ENCODE results near the gene PTPRN2.
"Not testable (repeated sequence)": the region's sequence is repeated elsewhere in the genome, so short reads cannot be mapped to it uniquely, and the experiment has no call there.

PTPRN2 gene

DNA sequence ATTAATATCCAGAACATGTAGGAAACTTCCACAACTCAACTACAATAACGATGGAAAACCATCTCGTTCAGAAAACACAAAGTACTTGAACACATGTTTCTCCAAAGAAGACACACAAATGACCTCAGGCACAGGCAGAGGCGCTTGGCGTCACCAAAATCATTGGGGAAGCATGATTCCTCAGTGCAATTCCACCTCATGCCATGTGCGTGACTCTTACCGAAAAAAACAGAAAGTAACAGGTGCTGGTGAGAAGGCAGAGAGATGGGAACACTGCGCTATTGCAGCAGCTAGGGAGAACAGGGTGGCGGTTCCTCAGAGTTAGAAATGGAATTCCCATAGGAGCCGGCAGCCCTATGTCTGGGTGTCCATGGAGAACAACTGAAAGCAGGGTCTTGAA, 860.9 kb downstream of the PTPRN2 start:
- Histone ChIP-seq H3K9me3 (ENCODE audit: control insufficient read depth in 5 of 5, low read length in 5 of 5) (no peaks in the 10 kb centered on the region), H3K36me3 (ENCODE audit: control insufficient read depth in 5 of 5, insufficient read depth in 5 of 5, low read length in 5 of 5) (no peaks in the 10 kb centered on the region), H3K4me3 (ENCODE audit: low read depth in 1 of 5, low read length in 5 of 5) (no peak overlapping the region), H3K9ac (ENCODE audit: low read length in 5 of 5) (no peak overlapping the region), H3K4me1 (ENCODE audit: control insufficient read depth in 5 of 5, insufficient read depth in 5 of 5, low read length in 5 of 5) (peaks cover 2 to 18% (median 16%) of the 10 kb centered on the region in 5 donors), H3K27ac (ENCODE audit: low read depth, low read length) (no peak overlapping the region), H3K27me3 (ENCODE audit: control insufficient read depth in 5 of 5, insufficient read depth in 4 of 5, low read length in 5 of 5) (peaks cover 9 to 19% (median 13%) of the 10 kb centered on the region in 5 donors)

DNA sequence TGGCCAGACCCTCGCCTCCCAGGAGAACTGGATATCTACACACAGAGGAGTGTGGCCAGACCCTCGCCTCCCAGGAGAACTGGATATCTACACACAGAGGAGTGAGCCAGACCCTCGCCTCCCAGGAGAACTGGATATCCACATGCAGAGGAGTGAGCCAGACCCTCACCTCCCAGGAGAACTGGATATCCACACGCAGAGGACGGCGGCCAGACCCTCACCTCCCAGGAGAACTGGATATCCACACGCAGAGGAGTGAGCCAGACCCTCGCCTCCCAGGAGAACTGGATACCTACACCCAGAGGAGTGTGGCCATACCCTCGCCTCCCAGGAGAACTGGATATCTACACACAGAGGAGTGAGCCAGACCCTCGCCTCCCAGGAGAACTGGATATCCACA, 862.3 kb downstream of the PTPRN2 start:
- H3K27me3 ChIP-seq (ENCODE audit: control insufficient read depth in 5 of 5, insufficient read depth in 4 of 5, low read length in 5 of 5) = peaks cover 9 to 19% (median 14%) of the 10 kb centered on the region in 5 donors
- not testable (repeated sequence) for H3K9ac ChIP-seq (ENCODE audit: low read length in 5 of 5); H3K9me3 ChIP-seq (ENCODE audit: control insufficient read depth in 5 of 5, low read length in 5 of 5); H3K36me3 ChIP-seq (ENCODE audit: control insufficient read depth in 5 of 5, insufficient read depth in 5 of 5, low read length in 5 of 5); H3K4me3 ChIP-seq (ENCODE audit: low read depth in 1 of 5, low read length in 5 of 5); H3K4me1 ChIP-seq (ENCODE audit: control insufficient read depth in 5 of 5, insufficient read depth in 5 of 5, low read length in 5 of 5); H3K27ac ChIP-seq (ENCODE audit: low read depth, low read length)

DNA sequence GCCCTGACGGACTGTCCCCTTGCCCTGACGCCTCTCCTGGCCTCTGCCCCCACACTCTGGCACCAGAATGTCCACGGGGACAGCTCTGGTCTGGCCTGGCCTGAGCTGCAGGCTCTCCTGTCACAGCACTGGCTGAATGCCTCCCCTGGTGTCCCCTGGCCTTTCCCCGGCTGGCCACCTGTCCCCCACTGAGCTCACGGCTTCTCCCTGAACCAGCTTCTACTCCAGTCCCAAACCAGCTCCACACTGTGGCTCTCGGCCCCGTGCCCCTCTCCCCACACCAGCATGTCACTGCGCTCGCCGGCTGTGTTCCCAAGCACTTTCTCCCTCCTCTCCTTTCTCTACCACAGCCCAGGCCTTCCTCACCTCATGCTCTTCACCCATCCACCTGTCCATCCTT, 864.4 kb downstream of the PTPRN2 start:
- H3K36me3 ChIP-seq (ENCODE audit: control insufficient read depth in 5 of 5, insufficient read depth in 5 of 5, low read length in 5 of 5) = no peaks in the 10 kb centered on the region
- no peak overlapping the region for H3K27ac ChIP-seq (ENCODE audit: low read depth, low read length)
- no peaks in the 10 kb centered on the region for H3K9me3 ChIP-seq (ENCODE audit: control insufficient read depth in 5 of 5, low read length in 5 of 5)
- H3K4me1 ChIP-seq (ENCODE audit: control insufficient read depth in 5 of 5, insufficient read depth in 5 of 5, low read length in 5 of 5) = no peaks in the 10 kb centered on the region
- no peak overlapping the region for H3K9ac ChIP-seq (ENCODE audit: low read length in 5 of 5)
- H3K4me3 ChIP-seq (ENCODE audit: low read depth in 1 of 5, low read length in 5 of 5) = no peak overlapping the region
- H3K27me3 ChIP-seq (ENCODE audit: control insufficient read depth in 5 of 5, insufficient read depth in 4 of 5, low read length in 5 of 5) = peaks cover 9 to 17% (median 14%) of the 10 kb centered on the region in 5 donors

DNA sequence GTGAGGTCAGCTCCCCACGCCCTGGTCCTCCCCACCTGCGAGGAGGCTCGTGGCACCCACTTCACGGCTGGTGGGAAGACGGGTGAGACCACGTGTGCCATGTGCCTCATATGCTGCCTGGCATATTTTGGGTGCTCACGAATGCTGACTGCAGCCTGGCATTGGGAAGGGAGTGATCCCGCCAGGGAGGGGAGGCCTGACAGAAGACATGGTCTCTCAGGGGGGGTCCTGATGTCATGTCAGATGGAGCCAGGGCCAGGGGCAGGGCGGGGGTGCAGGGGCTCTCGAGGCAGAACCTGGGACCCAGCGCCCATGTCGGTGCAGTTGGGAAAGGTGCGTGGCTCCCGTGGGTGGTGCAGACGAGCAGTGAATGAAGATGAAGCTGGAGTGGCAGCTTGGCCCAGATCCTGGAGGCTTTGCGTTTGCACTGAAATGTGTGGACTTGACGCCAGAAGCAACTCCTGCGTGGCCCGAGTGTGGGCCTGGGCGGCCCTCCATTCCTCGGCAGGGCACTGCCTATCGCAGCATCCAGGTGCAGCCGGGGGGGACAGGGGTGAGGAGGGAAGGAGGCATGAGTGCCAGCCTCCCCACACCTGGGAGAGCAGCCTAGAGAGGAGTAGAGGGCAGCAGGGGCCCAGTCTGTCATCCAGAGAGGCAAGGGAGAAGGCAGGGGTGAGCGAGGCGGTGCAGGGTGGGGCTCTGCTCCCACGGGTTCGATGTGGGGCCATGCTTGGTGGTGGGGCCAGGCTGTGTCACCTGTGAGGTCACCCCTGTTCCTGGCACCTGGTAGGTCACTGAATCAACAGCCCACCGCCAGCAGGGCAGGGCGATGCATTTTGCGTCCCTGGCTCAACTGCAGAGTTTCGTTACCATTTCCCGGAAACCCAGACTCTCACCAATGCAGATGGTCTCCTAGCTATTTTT, 865.2 kb downstream of the PTPRN2 start:
- Histone ChIP-seq H3K27ac (ENCODE audit: low read depth, low read length) (no peak overlapping the region), H3K4me1 (ENCODE audit: control insufficient read depth in 5 of 5, insufficient read depth in 5 of 5, low read length in 5 of 5) (no peaks in the 10 kb centered on the region), H3K9ac (ENCODE audit: low read length in 5 of 5) (no peak overlapping the region), H3K4me3 (ENCODE audit: low read depth in 1 of 5, low read length in 5 of 5) (no peak overlapping the region), H3K36me3 (ENCODE audit: control insufficient read depth in 5 of 5, insufficient read depth in 5 of 5, low read length in 5 of 5) (no peaks in the 10 kb centered on the region), H3K27me3 (ENCODE audit: control insufficient read depth in 5 of 5, insufficient read depth in 4 of 5, low read length in 5 of 5) (peaks cover 9 to 17% (median 14%) of the 10 kb centered on the region in 5 donors), H3K9me3 (ENCODE audit: control insufficient read depth in 5 of 5, low read length in 5 of 5) (no peaks in the 10 kb centered on the region)

DNA sequence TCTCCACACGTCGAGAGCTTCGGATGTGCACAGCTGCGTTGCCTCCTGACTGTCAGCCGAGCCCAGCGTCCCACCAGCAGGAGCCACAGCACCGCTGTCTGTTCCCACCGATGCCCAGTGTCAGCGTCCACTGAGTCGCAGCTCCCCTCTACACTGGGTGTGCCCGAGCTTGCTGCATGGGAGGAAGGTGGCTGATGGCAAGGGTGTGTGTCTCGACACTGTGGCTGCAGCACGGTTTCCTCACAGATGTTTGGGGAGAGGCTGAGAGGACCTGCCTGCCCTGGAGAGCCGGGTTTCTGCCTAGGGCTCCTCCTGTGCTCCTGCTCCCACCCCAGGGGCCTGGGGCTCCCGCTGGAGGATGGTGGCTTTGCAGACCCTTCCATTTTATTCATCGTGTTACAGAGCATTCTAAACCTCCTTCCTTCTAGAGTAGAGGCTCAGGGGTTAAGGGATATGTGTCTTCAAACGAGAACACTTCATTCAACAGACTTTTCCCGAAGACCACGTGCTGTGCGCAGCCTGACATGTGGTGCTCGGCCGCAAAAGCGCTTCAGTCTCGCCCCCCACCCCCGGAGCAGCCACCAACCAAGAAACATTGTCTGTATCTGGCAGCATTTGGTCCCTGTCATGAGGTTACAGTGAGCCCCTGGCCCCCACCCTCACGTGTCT, 866.0 kb downstream of the PTPRN2 start:
- Histone ChIP-seq H3K4me1 (ENCODE audit: control insufficient read depth in 5 of 5, insufficient read depth in 5 of 5, low read length in 5 of 5) (peaks cover 0 to 2% (median 0%) of the 10 kb centered on the region in 5 donors), H3K4me3 (ENCODE audit: low read depth in 1 of 5, low read length in 5 of 5) (no peak overlapping the region), H3K27me3 (ENCODE audit: control insufficient read depth in 5 of 5, insufficient read depth in 4 of 5, low read length in 5 of 5) (peaks cover 9 to 16% (median 13%) of the 10 kb centered on the region in 5 donors), H3K36me3 (ENCODE audit: control insufficient read depth in 5 of 5, insufficient read depth in 5 of 5, low read length in 5 of 5) (no peaks in the 10 kb centered on the region), H3K9ac (ENCODE audit: low read length in 5 of 5) (no peak overlapping the region), H3K9me3 (ENCODE audit: control insufficient read depth in 5 of 5, low read length in 5 of 5) (no peaks in the 10 kb centered on the region), H3K27ac (ENCODE audit: low read depth, low read length) (no peak overlapping the region)

DNA sequence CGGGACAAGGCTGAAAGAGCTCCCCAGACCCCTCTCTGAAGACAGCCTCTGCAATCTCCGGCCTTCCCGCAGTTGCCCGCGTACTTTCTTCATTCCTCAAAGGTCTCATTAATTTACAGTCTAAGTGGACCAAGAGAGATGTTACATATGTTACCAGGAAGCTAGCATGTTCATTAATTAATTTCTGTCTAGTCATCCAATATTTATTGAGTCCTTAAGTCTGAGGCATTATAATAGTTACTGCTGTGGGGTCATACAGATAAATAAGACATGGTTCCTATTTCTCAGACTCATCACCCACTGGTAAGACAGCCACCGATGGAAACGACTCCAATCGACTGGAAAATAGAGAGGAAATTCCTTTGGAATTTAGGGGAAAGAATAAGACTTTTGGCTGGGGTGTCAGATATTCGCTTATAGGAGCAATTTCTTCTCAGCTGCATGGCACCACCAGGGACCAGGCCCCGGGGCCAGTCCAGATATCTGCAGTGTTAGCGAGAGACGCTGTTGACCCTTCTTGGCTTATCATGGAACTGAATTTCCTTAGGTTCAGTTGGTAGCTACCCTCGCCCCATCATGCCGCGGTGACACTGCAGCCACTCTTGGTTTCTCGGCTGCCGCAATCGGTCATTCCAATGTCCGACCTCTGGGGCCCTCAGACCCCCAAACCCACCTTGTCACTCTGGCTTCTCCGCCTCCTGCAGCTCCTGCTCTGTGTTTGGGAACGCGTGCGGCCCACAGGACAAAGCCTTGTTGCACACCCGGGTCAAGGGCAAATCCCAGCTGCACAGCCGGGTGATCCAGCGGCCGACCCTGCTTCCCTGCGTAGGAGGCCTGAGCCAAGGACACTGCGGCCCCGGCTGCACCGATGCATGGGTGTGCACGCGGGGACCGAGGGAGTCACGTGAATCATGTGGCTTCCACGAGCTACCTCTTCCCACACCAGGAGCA, 867.6 kb downstream of the PTPRN2 start:
- Histone ChIP-seq H3K4me3 (ENCODE audit: low read depth in 1 of 5, low read length in 5 of 5) (no peak overlapping the region), H3K9ac (ENCODE audit: low read length in 5 of 5) (no peak overlapping the region), H3K4me1 (ENCODE audit: control insufficient read depth in 5 of 5, insufficient read depth in 5 of 5, low read length in 5 of 5) (peaks cover 0 to 2% (median 0%) of the 10 kb centered on the region in 5 donors), H3K9me3 (ENCODE audit: control insufficient read depth in 5 of 5, low read length in 5 of 5) (no peaks in the 10 kb centered on the region), H3K27me3 (ENCODE audit: control insufficient read depth in 5 of 5, insufficient read depth in 4 of 5, low read length in 5 of 5) (peaks cover 9 to 17% (median 13%) of the 10 kb centered on the region in 5 donors), H3K27ac (ENCODE audit: low read depth, low read length) (no peak overlapping the region), H3K36me3 (ENCODE audit: control insufficient read depth in 5 of 5, insufficient read depth in 5 of 5, low read length in 5 of 5) (no peaks in the 10 kb centered on the region)

DNA sequence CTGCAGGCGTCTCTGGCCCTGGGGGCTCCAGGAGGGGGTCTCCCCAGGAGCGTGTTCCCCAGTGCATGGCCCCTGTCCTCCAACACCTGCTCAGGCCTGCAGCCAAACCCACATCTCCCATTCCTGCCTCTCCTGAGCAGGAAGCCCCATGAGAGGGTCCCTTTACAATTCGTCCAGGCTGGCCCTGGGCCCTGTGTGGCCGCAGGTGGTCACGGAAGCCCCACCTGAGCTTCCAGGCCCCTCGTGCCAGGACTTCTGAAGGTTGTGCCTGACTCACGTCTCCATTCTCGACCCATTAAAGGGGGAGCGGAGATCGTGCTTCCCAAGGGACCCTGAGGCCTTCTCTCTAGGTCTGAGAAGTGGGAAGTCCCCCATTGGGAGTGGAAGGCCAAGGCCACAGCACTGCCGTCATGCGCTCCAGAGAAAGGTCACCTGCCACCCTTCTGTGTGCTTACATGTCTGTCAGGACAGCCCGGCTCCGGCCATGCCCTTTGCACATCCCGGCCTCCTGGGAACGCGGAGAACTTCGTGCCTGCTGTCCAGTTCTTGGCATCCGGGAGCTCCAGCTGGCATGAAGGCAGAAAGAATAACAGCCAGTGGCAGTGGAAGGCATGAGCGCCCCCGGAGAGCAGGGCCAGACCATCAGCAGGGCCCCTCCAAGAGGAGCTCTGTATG, 868.5 kb downstream of the PTPRN2 start:
- no peaks in the 10 kb centered on the region for H3K36me3 ChIP-seq (ENCODE audit: control insufficient read depth in 5 of 5, insufficient read depth in 5 of 5, low read length in 5 of 5)
- H3K27me3 ChIP-seq (ENCODE audit: control insufficient read depth in 5 of 5, insufficient read depth in 4 of 5, low read length in 5 of 5) = peaks cover 5 to 15% (median 13%) of the 10 kb centered on the region in 5 donors
- H3K4me3 ChIP-seq (ENCODE audit: low read depth in 1 of 5, low read length in 5 of 5) = no peak overlapping the region
- peaks cover 0 to 2% (median 0%) of the 10 kb centered on the region in 5 donors for H3K4me1 ChIP-seq (ENCODE audit: control insufficient read depth in 5 of 5, insufficient read depth in 5 of 5, low read length in 5 of 5)
- no peak overlapping the region for H3K27ac ChIP-seq (ENCODE audit: low read depth, low read length)
- no peaks in the 10 kb centered on the region for H3K9me3 ChIP-seq (ENCODE audit: control insufficient read depth in 5 of 5, low read length in 5 of 5)
- H3K9ac ChIP-seq (ENCODE audit: low read length in 5 of 5) = no peak overlapping the region

DNA sequence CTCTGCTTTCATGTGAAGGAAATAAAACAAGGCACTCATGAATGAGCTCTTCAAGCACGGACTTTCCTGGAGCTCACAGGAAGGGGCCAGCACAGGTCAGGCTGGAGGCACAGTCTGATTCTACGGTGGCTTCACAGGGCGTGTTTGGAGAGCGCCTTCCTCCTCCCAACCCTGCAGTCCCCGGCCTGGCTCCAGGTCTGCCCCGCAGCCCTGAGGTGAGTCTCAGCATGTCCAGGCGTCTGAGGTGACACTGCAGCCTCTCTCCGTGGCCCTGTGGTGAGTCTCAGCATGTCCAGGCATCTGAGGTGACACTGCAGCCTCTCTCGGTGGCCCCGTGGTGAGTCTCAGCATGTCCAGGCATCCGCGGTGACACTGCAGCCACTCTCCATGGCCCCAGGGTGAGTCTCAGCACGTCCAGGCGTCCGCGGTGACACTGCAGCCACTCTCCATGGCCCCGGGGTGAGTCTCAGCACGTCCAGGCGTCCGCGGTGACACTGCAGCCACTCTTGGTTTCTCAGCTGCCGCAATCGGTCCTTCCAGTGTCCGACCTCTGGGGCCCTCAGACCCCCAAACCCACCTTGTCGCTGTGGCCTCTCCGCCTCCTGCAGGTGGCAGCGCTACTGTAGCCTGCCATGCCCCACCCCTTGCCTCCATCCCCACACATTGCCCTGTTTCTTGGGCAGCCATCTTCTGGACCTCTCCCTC, 869.2 kb downstream of the PTPRN2 start:
- Histone ChIP-seq H3K36me3 (ENCODE audit: control insufficient read depth in 5 of 5, insufficient read depth in 5 of 5, low read length in 5 of 5) (no peaks in the 10 kb centered on the region), H3K4me1 (ENCODE audit: control insufficient read depth in 5 of 5, insufficient read depth in 5 of 5, low read length in 5 of 5) (peaks cover 0 to 2% (median 0%) of the 10 kb centered on the region in 5 donors), H3K9me3 (ENCODE audit: control insufficient read depth in 5 of 5, low read length in 5 of 5) (no peaks in the 10 kb centered on the region), H3K9ac (ENCODE audit: low read length in 5 of 5) (no peak overlapping the region), H3K4me3 (ENCODE audit: low read depth in 1 of 5, low read length in 5 of 5) (no peak overlapping the region), H3K27me3 (ENCODE audit: control insufficient read depth in 5 of 5, insufficient read depth in 4 of 5, low read length in 5 of 5) (peaks cover 2 to 14% (median 7%) of the 10 kb centered on the region in 5 donors), H3K27ac (ENCODE audit: low read depth, low read length) (no peak overlapping the region)
